ENCODE data around the gene HK3. TPM values are rescaled to one million over a fixed set of nuclear protein-coding genes. Genes with fewer than 3 reads are reported as not detected.

HK3 gene
- total RNA-seq, 1 experiment from 2014 or later: 0.17 TPM

- no peaks in the 10 kb centered on the region for H3K9me3 Mint-ChIP-seq
- DNase-seq (ENCODE audit: low spot score) (no peak), ATAC-seq (no peak)
- POLR2A ChIA-PET: no interaction called here
- H3K4me1 Mint-ChIP-seq: peaks cover 46% of the 10 kb centered on the region
- H3K27me3 Mint-ChIP-seq (ENCODE audit: low read depth): no peaks in the 10 kb centered on the region
- no peak overlapping the region for H3K4me3 Mint-ChIP-seq
- H3K36me3 Mint-ChIP-seq: peaks cover 34% of the 10 kb centered on the region
- CTCF ChIA-PET: no interaction called here
- no peak for TF ChIP-seq NFYB (CRISPR knock-in tag; conservative IDR thresholded peaks at IDR 0.05; ENCODE audit: low read depth)
- TF ChIP-seq FOXK1 (CRISPR knock-in tag; IDR thresholded peaks at IDR 0.05): no peak
- no peak for TF ChIP-seq HMGA2 (CRISPR knock-in tag; IDR thresholded peaks at IDR 0.05)
- no peak for TF ChIP-seq CREM (CRISPR knock-in tag; IDR thresholded peaks at IDR 0.05)
- TF ChIP-seq ZNF512 (CRISPR knock-in tag; IDR thresholded peaks at IDR 0.05; ENCODE audit: borderline replicate concordance): no peak
- no peak overlapping the region; the same call in 1 of the 2 replicates for H3K27ac Mint-ChIP-seq
These were observed 42.8 kb upstream of the HK3 start for GRCh38 chr5:176941951-176942350.

GRCh38 chr5:176938472-176938871 lies 39.3 kb upstream of the HK3 start:
- Mint-ChIP-seq H3K36me3 (peaks cover 22% of the 10 kb centered on the region), H3K27ac (0 out of 2 replicates have a peak overlapping the region, but pooled peaks have one; percentile 35), H3K4me1 (peaks cover 13% of the 10 kb centered on the region), H3K27me3 (ENCODE audit: low read depth) (no peaks in the 10 kb centered on the region), H3K9me3 (no peaks in the 10 kb centered on the region), H3K4me3 (no peak overlapping the region)
- ChIA-PET CTCF (no interaction called here), POLR2A (no interaction called here)
- TF ChIP-seq AR (CRISPR knock-in tag; IDR thresholded peaks at IDR 0.05) (no peak), AFF4 (CRISPR knock-in tag; IDR thresholded peaks at IDR 0.05; ENCODE audit: borderline replicate concordance) (no peak), ZNF219 (CRISPR knock-in tag; IDR thresholded peaks at IDR 0.05; ENCODE audit: borderline replicate concordance) (no peak), USF2 (CRISPR knock-in tag; IDR thresholded peaks at IDR 0.05) (no peak), ETV6 (CRISPR knock-in tag; IDR thresholded peaks at IDR 0.05) (no peak), CDX4 (CRISPR knock-in tag; IDR thresholded peaks at IDR 0.05; ENCODE audit: borderline replicate concordance) (no peak), PRRX2 (CRISPR knock-in tag; IDR thresholded peaks at IDR 0.05) (no peak), PREB (CRISPR knock-in tag; IDR thresholded peaks at IDR 0.05; ENCODE audit: borderline replicate concordance) (no peak), ZBTB43 (CRISPR knock-in tag; IDR thresholded peaks at IDR 0.05) (no peak), ZNF396 (CRISPR knock-in tag; IDR thresholded peaks at IDR 0.05; ENCODE audit: borderline replicate concordance) (no peak)
- no peak for DNase-seq (ENCODE audit: low spot score)
- ATAC-seq: no peak

All from WTC11 (cell line).